ENCODE measurements around the gene CDK13.

DNA sequence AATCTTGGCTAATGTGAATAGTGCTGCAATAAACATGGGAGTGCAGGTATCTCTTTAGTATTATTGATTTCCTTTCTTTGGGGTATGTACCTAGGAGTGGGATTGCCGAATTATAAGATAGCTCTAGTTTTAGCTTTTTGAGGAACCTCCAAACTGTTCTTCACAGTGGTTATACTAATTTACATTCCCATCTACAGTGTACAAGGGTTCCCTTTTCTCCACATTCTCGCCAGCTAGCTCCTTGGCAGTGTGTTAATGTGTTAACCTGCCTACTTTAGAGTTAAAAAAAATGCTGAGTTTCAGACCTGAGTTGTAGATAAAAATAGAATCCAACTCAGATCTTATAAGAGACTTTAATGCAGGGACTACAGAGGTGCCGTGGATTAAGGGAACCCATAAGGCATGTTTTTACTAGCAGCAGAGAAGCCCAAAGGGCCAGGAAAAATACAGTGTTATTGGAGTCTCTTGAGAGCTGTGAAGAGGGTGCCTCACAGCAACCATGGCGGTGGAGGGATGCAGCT, 35.4 kb downstream of the CDK13 start:
- TF ChIP-seq, protein P1, sequence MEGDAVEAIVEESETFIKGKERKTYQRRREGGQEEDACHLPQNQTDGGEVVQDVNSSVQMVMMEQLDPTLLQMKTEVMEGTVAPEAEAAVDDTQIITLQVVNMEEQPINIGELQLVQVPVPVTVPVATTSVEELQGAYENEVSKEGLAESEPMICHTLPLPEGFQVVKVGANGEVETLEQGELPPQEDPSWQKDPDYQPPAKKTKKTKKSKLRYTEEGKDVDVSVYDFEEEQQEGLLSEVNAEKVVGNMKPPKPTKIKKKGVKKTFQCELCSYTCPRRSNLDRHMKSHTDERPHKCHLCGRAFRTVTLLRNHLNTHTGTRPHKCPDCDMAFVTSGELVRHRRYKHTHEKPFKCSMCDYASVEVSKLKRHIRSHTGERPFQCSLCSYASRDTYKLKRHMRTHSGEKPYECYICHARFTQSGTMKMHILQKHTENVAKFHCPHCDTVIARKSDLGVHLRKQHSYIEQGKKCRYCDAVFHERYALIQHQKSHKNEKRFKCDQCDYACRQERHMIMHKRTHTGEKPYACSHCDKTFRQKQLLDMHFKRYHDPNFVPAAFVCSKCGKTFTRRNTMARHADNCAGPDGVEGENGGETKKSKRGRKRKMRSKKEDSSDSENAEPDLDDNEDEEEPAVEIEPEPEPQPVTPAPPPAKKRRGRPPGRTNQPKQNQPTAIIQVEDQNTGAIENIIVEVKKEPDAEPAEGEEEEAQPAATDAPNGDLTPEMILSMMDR (conservative IDR thresholded peaks at IDR 0.05; ENCODE audit: low read depth, low read length): no peak
- TF ChIP-seq EZH2 (IDR thresholded peaks at IDR 0.05; ENCODE audit: low read length, unreplicated experiment): no peak
